ENCODE measurements around the gene OOSP3.

DNA sequence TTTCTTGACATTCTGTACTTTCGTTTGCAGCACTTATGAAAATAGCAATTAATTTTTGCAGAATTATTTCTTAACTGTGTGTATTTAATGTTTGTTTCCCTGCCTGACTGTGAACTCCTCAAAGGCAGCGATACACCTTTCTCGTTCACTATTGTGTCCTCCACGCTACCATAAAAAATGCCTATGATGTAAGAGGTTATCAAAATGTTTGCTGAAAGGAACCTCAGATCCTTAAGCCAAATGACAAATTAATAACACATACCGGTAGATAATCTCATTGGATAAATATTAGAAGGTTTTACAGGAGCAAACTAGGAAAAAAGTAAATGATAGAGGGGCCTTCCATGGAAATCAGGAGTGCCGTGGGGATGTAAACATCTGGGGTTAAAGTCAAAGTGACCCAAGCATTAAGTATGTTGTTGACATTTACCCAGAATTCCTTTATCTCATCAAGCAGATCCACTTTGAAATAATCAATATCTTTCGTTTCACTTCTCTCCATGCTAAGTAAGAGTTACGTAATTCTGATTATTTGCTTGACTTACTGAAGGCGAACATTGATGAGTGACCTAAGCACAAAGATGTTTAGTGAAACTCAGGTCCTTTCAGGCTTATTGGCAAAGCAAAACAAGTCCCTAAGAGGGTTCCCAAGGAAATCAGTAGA, 2.6 kb upstream of the OOSP3 start:
- TF ChIP-seq CTCF (IDR thresholded peaks at IDR 0.05): no peak
- TF ChIP-seq POLR2A (IDR thresholded peaks at IDR 0.05): no peak
